GM23248 (cell line): ENCODE results near the gene CFAP210.
"Not testable (repeated sequence)": the region's sequence is repeated elsewhere in the genome, so short reads cannot be mapped to it uniquely, and the experiment has no call there.

Experiments used
- EZH2 ChIP-seq: fragments of 200-600 bp; sonication (generic); IDR thresholded peaks from 2 replicates; pipeline ENCODE4 v1.6.1; 2018; ENCODE audit warnings: antibody characterized with exemption, mild to moderate bottlenecking; ENCODE audit not compliant: insufficient read depth, poor library complexity, severe bottlenecking
- EZH2phosphoT487 ChIP-seq: fragments of 200-600 bp; sonication (generic); IDR thresholded peaks from 2 replicates; pipeline ENCODE4 v1.6.1; 2018; ENCODE audit warnings: antibody characterized with exemption, moderate library complexity, mild to moderate bottlenecking, low read depth; ENCODE audit not compliant: insufficient read depth

DNA sequence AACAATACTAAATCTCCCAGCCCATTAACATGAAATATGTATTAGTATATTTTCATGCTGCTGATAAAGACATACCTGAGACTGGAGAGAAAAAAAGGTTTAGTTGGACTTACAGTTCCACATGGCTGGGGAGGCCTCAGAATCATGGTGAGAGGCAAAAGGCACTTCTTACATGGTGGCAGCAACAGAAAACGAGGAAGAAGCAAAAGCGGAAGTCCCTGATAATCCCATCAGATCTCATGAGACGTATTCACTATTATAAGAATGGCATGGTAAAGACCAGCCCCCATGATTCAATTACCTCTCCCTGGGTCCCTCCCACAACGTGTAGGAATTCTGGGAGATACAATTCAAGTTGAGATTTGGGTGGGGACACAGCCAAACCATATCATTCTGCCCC lies 7.4 kb downstream of the CFAP210 start:
- not testable (repeated sequence) for TF ChIP-seq EZH2phosphoT487, EZH2
